Epithelial cell of esophagus (primary cell): Measurements from ENCODE around the gene PRELP.

Source experiments
- DNase-seq: peaks from one replicate; pipeline ENCODE4 v3.0.0; 2010; ENCODE audit warnings: low read depth
- H3K4me3 ChIP-seq: 2 replicates; pipeline ENCODE4 v1.5.1; 2011; ENCODE audit warnings: mild to moderate bottlenecking, low read length, control low read depth
- CTCF ChIP-seq: IDR thresholded peaks from 2 replicates; pipeline ENCODE4 v1.5.1; 2011; ENCODE audit warnings: low read depth, mild to moderate bottlenecking, low read length, control low read depth, inconsistent platforms; ENCODE audit not compliant: insufficient read depth; ENCODE audit errors: missing control alignments

The PRELP gene

DNA sequence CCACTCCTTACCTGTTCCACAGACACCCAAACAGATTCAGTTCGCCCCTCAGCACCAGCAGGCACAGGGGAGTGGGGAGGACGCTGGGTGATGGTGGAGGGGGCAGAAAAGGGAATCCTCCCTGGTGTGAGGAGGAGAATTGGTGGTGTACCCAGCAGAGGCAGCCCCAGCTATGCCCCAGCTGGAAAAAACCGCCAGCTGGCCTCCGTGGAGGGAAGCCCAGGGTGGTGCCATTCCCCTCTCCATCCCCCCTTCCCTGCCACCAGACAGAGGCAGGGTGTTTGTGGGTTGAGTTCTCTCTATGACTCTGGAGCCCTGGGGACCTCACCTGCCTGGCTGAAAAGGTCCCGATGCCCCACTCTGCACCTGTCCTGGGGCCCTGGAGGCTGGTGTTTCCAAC is 46.2 kb downstream of the PRELP start:
- no peak for TF ChIP-seq CTCF
- DNase-seq = no peak
- no peak overlapping the region for H3K4me3 ChIP-seq

GRCh38 chr1:203522237-203522636 is 46.6 kb downstream of the PRELP start:
- TF ChIP-seq CTCF = no peak
- DNase-seq = no peak
- no peak overlapping the region for H3K4me3 ChIP-seq

DNA sequence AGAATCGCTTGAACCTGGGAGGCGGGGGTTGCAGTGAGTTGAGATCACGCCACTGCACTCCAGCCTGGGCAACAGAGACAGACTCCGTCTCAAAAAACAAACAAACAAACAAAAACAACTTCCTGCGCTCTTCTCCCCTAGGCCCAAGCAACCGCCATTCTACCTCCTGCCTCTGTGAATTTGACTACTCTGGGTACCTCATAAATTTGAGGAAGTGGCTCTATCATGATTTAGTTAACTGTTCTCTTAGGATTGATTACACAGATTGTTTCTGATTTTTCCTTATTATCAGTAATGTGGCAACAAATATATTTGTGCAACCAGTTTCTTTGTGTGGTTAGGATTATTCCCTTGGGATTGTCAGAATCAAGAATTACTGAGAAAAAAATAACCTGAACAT is 48.1 kb downstream of the PRELP start:
- no peak for TF ChIP-seq CTCF
- no peak overlapping the region for H3K4me3 ChIP-seq
- no peak for DNase-seq

- DNase-seq = no peak
- no peak overlapping the region for H3K4me3 ChIP-seq
- TF ChIP-seq CTCF = no peak
Observed at GRCh38 chr1:203524152-203524551, 48.5 kb downstream of the PRELP start.

- no peak overlapping the region for H3K4me3 ChIP-seq
- DNase-seq = no peak
- no peak for TF ChIP-seq CTCF
Observed at GRCh38 chr1:203524824-203525223, 49.2 kb downstream of the PRELP start.

- no peak overlapping the region for H3K4me3 ChIP-seq
- no peak for TF ChIP-seq CTCF
- DNase-seq = no peak
Observed at GRCh38 chr1:203525685-203526084, 50.1 kb downstream of the PRELP start.

GRCh38 chr1:203526130-203526529 is 50.5 kb downstream of the PRELP start:
- no peak for TF ChIP-seq CTCF

More at GRCh38 chr1:203526130-203526529, 50.5 kb downstream of the PRELP start:
- DNase-seq = no peak
- H3K4me3 ChIP-seq = no peak overlapping the region
